K562 (cell line): ENCODE data around the gene PRDM11. TPM values are rescaled to one million over a fixed set of nuclear protein-coding genes. Genes with fewer than 3 reads are reported as not detected.

Experiments used
- CXXC5 ChIP-seq: fragments of 250-450 bp; sonication (Bioruptor Pico); IDR thresholded peaks from 2 replicates; pipeline ENCODE4 v1.8.0; 2022; ENCODE audit warnings: inconsistent platforms, mild to moderate bottlenecking, moderate library complexity
- GABPB1 ChIP-seq: sonication (generic); formaldehyde crosslinking; IDR thresholded peaks from 2 replicates; pipeline ENCODE4 v1.8.0; 2022; ENCODE audit warnings: mild to moderate bottlenecking, missing genetic modification reagents
- GTF2F1 ChIP-seq: IDR thresholded peaks from 2 replicates; pipeline ENCODE4 v1.6.1; 2011; ENCODE audit warnings: low read depth, low read length, improper control_type of control experiment
- HMGN3 ChIP-seq: IDR thresholded peaks from 2 replicates; pipeline ENCODE4 v1.6.1; 2011; ENCODE audit warnings: borderline replicate concordance, low read depth, mild to moderate bottlenecking, mixed read lengths, low read length; ENCODE audit not compliant: insufficient read length; ENCODE audit errors: extremely low read depth
- NCOA1 ChIP-seq: fragments of 450-650 bp; IDR thresholded peaks from 2 replicates; pipeline ENCODE4 v1.6.1; 2016; ENCODE audit warnings: low read depth
- NFYB ChIP-seq: IDR thresholded peaks from 2 replicates; pipeline ENCODE4 v1.6.1; 2011; ENCODE audit warnings: mild to moderate bottlenecking, moderate library complexity; ENCODE audit not compliant: insufficient read length; ENCODE audit errors: extremely low read depth
- RBM15 ChIP-seq: fragments of 200-400 bp; formaldehyde crosslinking; IDR thresholded peaks from 2 replicates; pipeline ENCODE4 v1.6.1; 2018; ENCODE audit warnings: mild to moderate bottlenecking, low read length, moderate library complexity; ENCODE audit not compliant: insufficient read depth
- RCOR1 ChIP-seq, 2 experiments: IDR thresholded peaks; 2 replicates each; pipeline ENCODE4 v1.6.1; 2012; ENCODE audit warnings: low read depth in 2 of 2, low read length in 2 of 2, borderline replicate concordance in 1 of 2, improper control_type of control experiment in 1 of 2
- SETDB1 ChIP-seq: IDR thresholded peaks from one replicate; pipeline ENCODE4 v1.6.1; 2012; ENCODE audit warnings: low read length, control low read depth, inconsistent platforms
- SMAD2 ChIP-seq: fragments of 150-350 bp; IDR thresholded peaks from 2 replicates; pipeline ENCODE4 v1.6.1; 2014; ENCODE audit warnings: low read depth, mild to moderate bottlenecking, low read length
- ZSCAN29 ChIP-seq: fragments of 450-650 bp; IDR thresholded peaks from 2 replicates; pipeline ENCODE4 v1.6.1; 2017
- polyA plus RNA-seq, 8 experiments: library from polyadenylated mRNA; depleted of rRNA in 4 of 8; stranded (reverse) in 5 of 8; unstranded in 3 of 8; fragments of >200 nt; fragmentation: Nextera tagmentation in 2 of 8; fragmentation: Illumina TruSeq in 1 of 8; extraction: Ambion mirVana in 2 of 8; extraction: Trizol in 1 of 8; gene quantifications; 2 replicates each; pipeline versions ENCODE4 v1.2.1 to v1.2.3, GENCODE V29; 2011 to 2014; ENCODE audit warnings: inconsistent platforms in 1 of 8, missing spikeins in 1 of 8
- total RNA-seq, 7 experiments: library from RNA; depleted of rRNA in 6 of 7; stranded (reverse); fragments of >200 nt in 6 of 7; fragmentation: Illumina TruSeq in 2 of 7; extraction: Trizol in 2 of 7; gene quantifications; 2 replicates each; pipeline versions ENCODE4 v1.2.1 to v1.2.3, GENCODE V29; 2011 to 2021; ENCODE audit warnings: low replicate concordance in 1 of 7
- TF ChIP-seq, protein P1 (sequence below): fragments of 450-650 bp; IDR thresholded peaks from 2 replicates; pipeline ENCODE4 v1.6.1; 2016; ENCODE audit warnings: borderline replicate concordance
- TF ChIP-seq, protein P2 (sequence below): sonication (generic); formaldehyde crosslinking; IDR thresholded peaks from 2 replicates; pipeline ENCODE4 v1.5.0; 2020; ENCODE audit warnings: missing genetic modification reagents
- TF ChIP-seq, protein P3 (sequence below): fragments of 450-650 bp; conservative IDR thresholded peaks from 2 replicates; pipeline ENCODE4 v1.6.1; 2016; ENCODE audit warnings: missing genetic modification characterization, low read depth, mild to moderate bottlenecking, missing compliant biosample characterization, moderate library complexity
- TF ChIP-seq, protein P4 (sequence below): fragments of 450-650 bp; IDR thresholded peaks from 2 replicates; pipeline ENCODE4 v1.6.1; 2016; ENCODE audit warnings: mild to moderate bottlenecking
- TF ChIP-seq, protein P5 (sequence below): sonication (generic); formaldehyde crosslinking; IDR thresholded peaks from 2 replicates; pipeline ENCODE4 v1.8.1; 2022; ENCODE audit warnings: missing genetic modification reagents
- TF ChIP-seq, protein P6 (sequence below): fragments of 450-650 bp; IDR thresholded peaks from 2 replicates; pipeline ENCODE4 v1.6.1; 2018; ENCODE audit not compliant: partially characterized antibody

PRDM11 gene
- total and polyA plus RNA-seq, 9 of the 15 experiments (the other 6 are each of a cell fraction or from before 2014, with no cell fraction given): 0.01 to 1.1 (median 0.29) TPM

DNA sequence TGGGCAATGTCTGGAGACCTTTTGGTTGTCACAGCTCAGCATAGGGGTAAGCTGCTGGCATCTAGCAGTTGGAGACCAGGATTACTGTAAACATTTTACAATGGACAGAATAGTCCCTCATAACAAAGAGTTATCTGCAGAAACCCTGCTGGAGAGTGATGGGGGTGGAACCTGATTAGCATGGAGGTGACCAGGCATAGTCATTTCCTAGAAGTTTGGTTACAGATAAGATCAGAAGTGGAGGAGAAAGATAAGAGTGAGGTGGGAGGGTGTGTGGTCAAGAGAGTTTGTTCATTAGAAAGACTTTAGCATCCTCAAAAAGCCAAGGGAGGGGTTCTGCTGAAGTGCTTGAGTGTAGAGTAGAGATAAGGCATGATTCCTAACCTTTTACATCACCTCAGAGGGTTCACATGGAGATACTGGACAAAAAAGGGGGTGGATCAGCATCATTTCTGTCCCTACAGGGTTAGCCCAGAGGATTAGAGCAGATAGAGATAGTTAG lies 38.8 kb downstream of the PRDM11 start (continued):
- TF ChIP-seq, protein P1, sequence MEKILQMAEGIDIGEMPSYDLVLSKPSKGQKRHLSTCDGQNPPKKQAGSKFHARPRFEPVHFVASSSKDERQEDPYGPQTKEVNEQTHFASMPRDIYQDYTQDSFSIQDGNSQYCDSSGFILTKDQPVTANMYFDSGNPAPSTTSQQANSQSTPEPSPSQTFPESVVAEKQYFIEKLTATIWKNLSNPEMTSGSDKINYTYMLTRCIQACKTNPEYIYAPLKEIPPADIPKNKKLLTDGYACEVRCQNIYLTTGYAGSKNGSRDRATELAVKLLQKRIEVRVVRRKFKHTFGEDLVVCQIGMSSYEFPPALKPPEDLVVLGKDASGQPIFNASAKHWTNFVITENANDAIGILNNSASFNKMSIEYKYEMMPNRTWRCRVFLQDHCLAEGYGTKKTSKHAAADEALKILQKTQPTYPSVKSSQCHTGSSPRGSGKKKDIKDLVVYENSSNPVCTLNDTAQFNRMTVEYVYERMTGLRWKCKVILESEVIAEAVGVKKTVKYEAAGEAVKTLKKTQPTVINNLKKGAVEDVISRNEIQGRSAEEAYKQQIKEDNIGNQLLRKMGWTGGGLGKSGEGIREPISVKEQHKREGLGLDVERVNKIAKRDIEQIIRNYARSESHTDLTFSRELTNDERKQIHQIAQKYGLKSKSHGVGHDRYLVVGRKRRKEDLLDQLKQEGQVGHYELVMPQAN: no peak
- no peak for TF ChIP-seq ZSCAN29
- no peak for TF ChIP-seq RBM15
- no peak for TF ChIP-seq CXXC5 (CRISPR knock-in tag)
- TF ChIP-seq, protein P2, sequence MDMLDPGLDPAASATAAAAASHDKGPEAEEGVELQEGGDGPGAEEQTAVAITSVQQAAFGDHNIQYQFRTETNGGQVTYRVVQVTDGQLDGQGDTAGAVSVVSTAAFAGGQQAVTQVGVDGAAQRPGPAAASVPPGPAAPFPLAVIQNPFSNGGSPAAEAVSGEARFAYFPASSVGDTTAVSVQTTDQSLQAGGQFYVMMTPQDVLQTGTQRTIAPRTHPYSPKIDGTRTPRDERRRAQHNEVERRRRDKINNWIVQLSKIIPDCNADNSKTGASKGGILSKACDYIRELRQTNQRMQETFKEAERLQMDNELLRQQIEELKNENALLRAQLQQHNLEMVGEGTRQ (CRISPR knock-in tag): no peak
- peak; percentile 85 for TF ChIP-seq NCOA1
- TF ChIP-seq, protein P3, sequence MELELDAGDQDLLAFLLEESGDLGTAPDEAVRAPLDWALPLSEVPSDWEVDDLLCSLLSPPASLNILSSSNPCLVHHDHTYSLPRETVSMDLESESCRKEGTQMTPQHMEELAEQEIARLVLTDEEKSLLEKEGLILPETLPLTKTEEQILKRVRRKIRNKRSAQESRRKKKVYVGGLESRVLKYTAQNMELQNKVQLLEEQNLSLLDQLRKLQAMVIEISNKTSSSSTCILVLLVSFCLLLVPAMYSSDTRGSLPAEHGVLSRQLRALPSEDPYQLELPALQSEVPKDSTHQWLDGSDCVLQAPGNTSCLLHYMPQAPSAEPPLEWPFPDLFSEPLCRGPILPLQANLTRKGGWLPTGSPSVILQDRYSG (tag): no peak; the same call in 1 of the 2 replicates
- TF ChIP-seq, protein P4, sequence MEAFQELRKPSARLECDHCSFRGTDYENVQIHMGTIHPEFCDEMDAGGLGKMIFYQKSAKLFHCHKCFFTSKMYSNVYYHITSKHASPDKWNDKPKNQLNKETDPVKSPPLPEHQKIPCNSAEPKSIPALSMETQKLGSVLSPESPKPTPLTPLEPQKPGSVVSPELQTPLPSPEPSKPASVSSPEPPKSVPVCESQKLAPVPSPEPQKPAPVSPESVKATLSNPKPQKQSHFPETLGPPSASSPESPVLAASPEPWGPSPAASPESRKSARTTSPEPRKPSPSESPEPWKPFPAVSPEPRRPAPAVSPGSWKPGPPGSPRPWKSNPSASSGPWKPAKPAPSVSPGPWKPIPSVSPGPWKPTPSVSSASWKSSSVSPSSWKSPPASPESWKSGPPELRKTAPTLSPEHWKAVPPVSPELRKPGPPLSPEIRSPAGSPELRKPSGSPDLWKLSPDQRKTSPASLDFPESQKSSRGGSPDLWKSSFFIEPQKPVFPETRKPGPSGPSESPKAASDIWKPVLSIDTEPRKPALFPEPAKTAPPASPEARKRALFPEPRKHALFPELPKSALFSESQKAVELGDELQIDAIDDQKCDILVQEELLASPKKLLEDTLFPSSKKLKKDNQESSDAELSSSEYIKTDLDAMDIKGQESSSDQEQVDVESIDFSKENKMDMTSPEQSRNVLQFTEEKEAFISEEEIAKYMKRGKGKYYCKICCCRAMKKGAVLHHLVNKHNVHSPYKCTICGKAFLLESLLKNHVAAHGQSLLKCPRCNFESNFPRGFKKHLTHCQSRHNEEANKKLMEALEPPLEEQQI: peak; percentile 79; the same call in 1 of the 2 replicates
- TF ChIP-seq NFYB: no peak
- TF ChIP-seq SETDB1: no peak
- TF ChIP-seq HMGN3: peak; percentile 43
- TF ChIP-seq SMAD2: no peak
- TF ChIP-seq GABPB1 (CRISPR knock-in tag): no peak
- TF ChIP-seq, protein P5, sequence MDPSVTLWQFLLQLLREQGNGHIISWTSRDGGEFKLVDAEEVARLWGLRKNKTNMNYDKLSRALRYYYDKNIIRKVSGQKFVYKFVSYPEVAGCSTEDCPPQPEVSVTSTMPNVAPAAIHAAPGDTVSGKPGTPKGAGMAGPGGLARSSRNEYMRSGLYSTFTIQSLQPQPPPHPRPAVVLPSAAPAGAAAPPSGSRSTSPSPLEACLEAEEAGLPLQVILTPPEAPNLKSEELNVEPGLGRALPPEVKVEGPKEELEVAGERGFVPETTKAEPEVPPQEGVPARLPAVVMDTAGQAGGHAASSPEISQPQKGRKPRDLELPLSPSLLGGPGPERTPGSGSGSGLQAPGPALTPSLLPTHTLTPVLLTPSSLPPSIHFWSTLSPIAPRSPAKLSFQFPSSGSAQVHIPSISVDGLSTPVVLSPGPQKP (CRISPR knock-in tag): no peak
- TF ChIP-seq GTF2F1: no peak
- peak; percentile 38 to 98; a peak in 3 of 4 replicates for TF ChIP-seq RCOR1 (IDR thresholded peaks at IDR 0.05; ENCODE audit: borderline replicate concordance in 1 of 2, low read depth in 2 of 2, low read length in 2 of 2)
- TF ChIP-seq, protein P6, sequence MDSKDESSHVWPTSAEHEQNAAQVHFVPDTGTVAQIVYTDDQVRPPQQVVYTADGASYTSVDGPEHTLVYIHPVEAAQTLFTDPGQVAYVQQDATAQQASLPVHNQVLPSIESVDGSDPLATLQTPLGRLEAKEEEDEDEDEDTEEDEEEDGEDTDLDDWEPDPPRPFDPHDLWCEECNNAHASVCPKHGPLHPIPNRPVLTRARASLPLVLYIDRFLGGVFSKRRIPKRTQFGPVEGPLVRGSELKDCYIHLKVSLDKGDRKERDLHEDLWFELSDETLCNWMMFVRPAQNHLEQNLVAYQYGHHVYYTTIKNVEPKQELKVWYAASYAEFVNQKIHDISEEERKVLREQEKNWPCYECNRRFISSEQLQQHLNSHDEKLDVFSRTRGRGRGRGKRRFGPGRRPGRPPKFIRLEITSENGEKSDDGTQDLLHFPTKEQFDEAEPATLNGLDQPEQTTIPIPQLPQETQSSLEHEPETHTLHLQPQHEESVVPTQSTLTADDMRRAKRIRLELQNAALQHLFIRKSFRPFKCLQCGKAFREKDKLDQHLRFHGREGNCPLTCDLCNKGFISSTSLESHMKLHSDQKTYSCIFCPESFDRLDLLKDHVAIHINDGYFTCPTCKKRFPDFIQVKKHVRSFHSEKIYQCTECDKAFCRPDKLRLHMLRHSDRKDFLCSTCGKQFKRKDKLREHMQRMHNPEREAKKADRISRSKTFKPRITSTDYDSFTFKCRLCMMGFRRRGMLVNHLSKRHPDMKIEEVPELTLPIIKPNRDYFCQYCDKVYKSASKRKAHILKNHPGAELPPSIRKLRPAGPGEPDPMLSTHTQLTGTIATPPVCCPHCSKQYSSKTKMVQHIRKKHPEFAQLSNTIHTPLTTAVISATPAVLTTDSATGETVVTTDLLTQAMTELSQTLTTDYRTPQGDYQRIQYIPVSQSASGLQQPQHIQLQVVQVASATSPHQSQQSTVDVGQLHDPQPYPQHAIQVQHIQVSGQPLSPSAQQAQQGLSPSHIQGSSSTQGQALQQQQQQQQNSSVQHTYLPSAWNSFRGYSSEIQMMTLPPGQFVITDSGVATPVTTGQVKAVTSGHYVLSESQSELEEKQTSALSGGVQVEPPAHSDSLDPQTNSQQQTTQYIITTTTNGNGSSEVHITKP: peak; percentile 35
